GM13977 (cell line): ENCODE data around the gene DDIT4.
"Not testable (repeated sequence)": the region's sequence is repeated elsewhere in the genome, so short reads cannot be mapped to it uniquely, and the experiment has no call there.

Experiments
- DNase-seq: peaks from one replicate; pipeline ENCODE4 v3.0.0; 2012; ENCODE audit warnings: low spot score
- CTCF ChIP-seq: IDR thresholded peaks from 2 replicates; pipeline ENCODE4 v1.5.1; 2012; ENCODE audit warnings: mild to moderate bottlenecking, control low read depth; ENCODE audit not compliant: insufficient read depth; ENCODE audit errors: extremely low read depth, missing control alignments
- in situ Hi-C: fragments of 300-500 bp; cut with MboI; formaldehyde crosslinking; loops from one replicate; pipeline ENCODE4 v1.12.0; 2022; ENCODE audit warnings: low sequenced_read_pairs, low pct_unique_long_range_greater_than_20kb, mixed read lengths, inconsistent platforms; ENCODE audit not compliant: unreplicated experiment

The DDIT4 gene

GRCh38 chr10:72297281-72297804 is 23.6 kb downstream of the DDIT4 start:
- no peak for TF ChIP-seq CTCF
- in situ Hi-C loops = no loop called here
- DNase-seq = peak; percentile 81

- in situ Hi-C loops = no loop called here
- DNase-seq = peak; percentile 92
- no peak for TF ChIP-seq CTCF
These were observed 24.3 kb downstream of the DDIT4 start for GRCh38 chr10:72297805-72298591.

DNA sequence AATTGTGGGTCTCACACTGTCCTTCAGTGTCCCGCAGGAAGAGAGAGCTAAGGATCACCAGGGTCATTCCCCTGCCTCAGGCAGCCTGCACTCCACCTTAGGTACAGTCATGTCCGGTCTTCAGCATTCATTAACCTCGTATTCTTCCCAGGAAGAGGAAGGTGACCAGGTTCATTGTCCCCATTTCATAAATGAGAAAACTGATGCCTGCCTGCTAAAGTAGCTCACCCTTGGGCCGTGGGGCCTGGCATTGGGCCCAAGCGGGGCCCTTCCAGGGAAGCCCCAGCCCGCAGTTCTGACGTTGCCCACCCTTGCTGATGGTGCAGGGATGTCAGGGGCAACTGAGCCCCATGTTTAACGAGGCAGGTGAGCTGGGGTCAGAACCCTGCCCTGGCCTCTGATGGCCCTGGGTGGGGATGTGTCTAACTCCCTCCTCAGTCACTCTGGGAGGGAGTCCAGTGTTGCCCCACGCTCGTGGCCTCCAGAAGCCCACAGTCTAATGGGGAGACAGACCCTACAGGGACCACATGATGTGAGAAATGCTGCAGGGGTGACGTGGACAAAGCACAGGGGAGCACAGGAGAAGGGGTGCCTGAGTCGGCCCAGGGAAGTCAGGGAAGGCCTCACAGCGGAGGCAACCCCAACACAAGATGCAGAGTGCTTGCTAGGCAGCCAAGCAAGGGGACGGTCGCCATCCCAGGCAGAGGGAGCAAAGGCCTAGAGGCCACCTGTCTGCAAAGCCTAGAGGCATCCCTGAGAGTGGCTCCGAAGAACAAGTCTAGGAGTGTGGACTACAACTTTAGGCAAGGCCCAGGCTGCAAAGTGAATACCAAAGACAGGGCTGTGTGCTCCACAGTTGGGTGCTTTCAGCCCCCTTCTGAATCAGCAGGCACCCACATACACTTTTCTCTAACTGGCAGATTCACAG is 25.1 kb downstream of the DDIT4 start:
- in situ Hi-C loops = no loop called here
- no peak for DNase-seq
- no peak for TF ChIP-seq CTCF

- DNase-seq = no peak
- no peak for TF ChIP-seq CTCF
- in situ Hi-C loops = no loop called here
These were observed 29.9 kb downstream of the DDIT4 start for GRCh38 chr10:72303424-72304128.

DNA sequence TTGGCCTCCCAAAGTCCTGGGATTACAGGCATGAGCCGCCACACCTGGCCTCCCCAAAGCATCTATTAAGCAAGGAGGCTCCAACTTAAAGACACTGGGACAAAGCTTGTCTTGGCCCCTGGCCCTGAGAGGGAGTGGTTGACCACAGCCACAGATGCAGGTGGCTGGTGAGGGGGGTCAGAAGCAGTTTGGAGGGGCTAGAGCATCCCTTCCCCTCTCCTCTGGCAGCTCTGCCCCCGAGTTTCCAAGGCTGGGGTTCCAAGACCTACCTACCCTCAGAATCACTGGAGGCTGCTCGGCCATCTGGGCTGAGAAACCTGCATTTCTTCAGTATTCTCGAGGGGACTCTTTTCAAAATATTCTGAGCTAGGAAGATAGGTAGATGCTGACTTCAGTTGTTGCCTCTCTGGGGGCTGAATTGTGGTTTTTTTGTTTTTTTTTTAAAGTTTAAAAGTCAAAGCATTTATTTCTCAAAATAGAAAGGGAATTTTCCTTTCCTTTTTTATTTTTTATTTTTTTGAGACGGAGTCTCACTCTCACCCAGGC is 32.6 kb downstream of the DDIT4 start:
- in situ Hi-C loops = no loop called here
- no peak for DNase-seq
- no peak for TF ChIP-seq CTCF

- DNase-seq, in situ Hi-C loops: not testable (repeated sequence)
These were observed 34.0 kb downstream of the DDIT4 start for GRCh38 chr10:72307711-72308110.
